ENCODE measurements around the gene DENND1A.

The DENND1A gene

GRCh38 chr9:123377211-123377971 lies 552.5 kb downstream of the DENND1A start:
- no peak for TF ChIP-seq CTCF (IDR thresholded peaks at IDR 0.05)
- H3K36me3 ChIP-seq, result peaks cover 0 to 14% (median 10%) of the 10 kb centered on the region in 3 donors
- peaks cover 0 to 20% (median 12%) of the 10 kb centered on the region in 4 donors for H3K4me1 ChIP-seq
- no peaks in the 10 kb centered on the region for H3K9me3 ChIP-seq
- no peak overlapping the region for H3K27ac ChIP-seq
- no peak for DNase-seq
- H3K4me3 ChIP-seq, result no peak overlapping the region
- peaks cover 0 to 45% of the 10 kb centered on the region in 2 donors for H3K27me3 ChIP-seq
- intact Hi-C loops (cut with DNase I; ENCODE audit: low total_unique reads), result no loop called here

GRCh38 chr9:123376218-123377071 lies 553.5 kb downstream of the DENND1A start:
- DNase-seq, result no peak
- Histone ChIP-seq H3K9me3 (no peaks in the 10 kb centered on the region), H3K27ac (no peak overlapping the region), H3K4me3 (no peak overlapping the region), H3K36me3 (peaks cover 0 to 4% (median 1%) of the 10 kb centered on the region in 3 donors), H3K27me3 (peaks cover 0 to 54% of the 10 kb centered on the region in 2 donors), H3K4me1 (peaks cover 0 to 20% (median 12%) of the 10 kb centered on the region in 4 donors)
- intact Hi-C loops (cut with DNase I; ENCODE audit: low total_unique reads), result no loop called here
- no peak for TF ChIP-seq CTCF (IDR thresholded peaks at IDR 0.05)

GRCh38 chr9:123375469-123376132 lies 554.3 kb downstream of the DENND1A start:
- no peak for TF ChIP-seq CTCF (IDR thresholded peaks at IDR 0.05)
- Histone ChIP-seq H3K36me3 (no peaks in the 10 kb centered on the region), H3K4me1 (peaks cover 0 to 20% (median 12%) of the 10 kb centered on the region in 4 donors), H3K9me3 (no peaks in the 10 kb centered on the region), H3K27ac (no peak overlapping the region), H3K4me3 (no peak overlapping the region), H3K27me3 (peaks cover 0 to 61% of the 10 kb centered on the region in 2 donors)
- intact Hi-C loops (cut with DNase I; ENCODE audit: low total_unique reads), result no loop called here
- no peak for DNase-seq

- no peak for TF ChIP-seq CTCF (IDR thresholded peaks at IDR 0.05)
- peaks cover 0 to 20% (median 12%) of the 10 kb centered on the region in 4 donors for H3K4me1 ChIP-seq
- no peaks in the 10 kb centered on the region for H3K36me3 ChIP-seq
- H3K4me3 ChIP-seq, result no peak overlapping the region
- no peak for DNase-seq
- peaks cover 0 to 75% of the 10 kb centered on the region in 2 donors for H3K27me3 ChIP-seq
- H3K9me3 ChIP-seq, result no peaks in the 10 kb centered on the region
- intact Hi-C loops (cut with DNase I; ENCODE audit: low total_unique reads), result no loop called here
- no peak overlapping the region for H3K27ac ChIP-seq
These were observed 556.0 kb downstream of the DENND1A start for GRCh38 chr9:123373946-123374345.

GRCh38 chr9:123373447-123373923 lies 556.4 kb downstream of the DENND1A start:
- H3K27ac ChIP-seq, result no peak overlapping the region
- DNase-seq, result no peak
- no peak for TF ChIP-seq CTCF (IDR thresholded peaks at IDR 0.05)
- no peaks in the 10 kb centered on the region for H3K36me3 ChIP-seq
- H3K9me3 ChIP-seq, result no peaks in the 10 kb centered on the region
- H3K27me3 ChIP-seq, result peaks cover 0 to 79% of the 10 kb centered on the region in 2 donors
- intact Hi-C loops (cut with DNase I; ENCODE audit: low total_unique reads), result no loop called here
- H3K4me3 ChIP-seq, result no peak overlapping the region
- peaks cover 0 to 20% (median 12%) of the 10 kb centered on the region in 4 donors for H3K4me1 ChIP-seq

Measured in tibial artery (tissue), 4 donors.